Hepatocyte (in vitro differentiated cells): ENCODE measurements around the gene SKAP1. TPM values are rescaled to one million over a fixed set of nuclear protein-coding genes. Genes with fewer than 3 reads are reported as not detected.
A peak's percentile ranks its signal among the peaks of the same experiment; 100 is the strongest.

Source experiments
- DNase-seq: peaks from one replicate; pipeline ENCODE4 v3.0.0-alpha.2; 2016; ENCODE audit warnings: low spot score
- H2AFZ ChIP-seq: fragments of 200-600 bp; sonication (generic); 2 replicates; pipeline ENCODE4 v1.6.0; 2016; ENCODE audit warnings: antibody characterized with exemption, mild to moderate bottlenecking
- H3K27ac ChIP-seq: fragments of 200-600 bp; sonication (generic); 2 replicates; pipeline ENCODE4 v1.5.1; 2016; ENCODE audit warnings: mild to moderate bottlenecking
- H3K27me3 ChIP-seq: fragments of 200-600 bp; sonication (generic); 2 replicates; pipeline ENCODE4 v1.6.1; 2016
- H3K36me3 ChIP-seq: fragments of 200-600 bp; sonication (generic); replicated peaks from 2 replicates; pipeline ENCODE4 v1.5.1; 2016; ENCODE audit warnings: low read depth; ENCODE audit not compliant: insufficient read depth
- H3K4me1 ChIP-seq: fragments of 200-600 bp; sonication (generic); 2 replicates; pipeline ENCODE4 v1.5.1; 2016; ENCODE audit warnings: mild to moderate bottlenecking, moderate library complexity; ENCODE audit not compliant: insufficient read depth
- H3K4me2 ChIP-seq: fragments of 200-600 bp; sonication (generic); 2 replicates; pipeline ENCODE4 v1.6.0; 2016
- H3K4me3 ChIP-seq: fragments of 200-600 bp; sonication (generic); 2 replicates; pipeline ENCODE4 v1.5.1; 2016; ENCODE audit warnings: mild to moderate bottlenecking
- H3K79me2 ChIP-seq: fragments of 200-600 bp; sonication (generic); 2 replicates; pipeline ENCODE4 v1.6.0; 2017; ENCODE audit warnings: mild to moderate bottlenecking
- H3K9me2 ChIP-seq: fragments of 200-600 bp; sonication (generic); replicated peaks from 2 replicates; pipeline ENCODE4 v1.6.0; 2017; ENCODE audit warnings: mild to moderate bottlenecking; ENCODE audit not compliant: insufficient read depth
- H3K9me3 ChIP-seq: fragments of 200-600 bp; sonication (generic); 2 replicates; pipeline ENCODE4 v1.5.1; 2016; ENCODE audit warnings: low read depth, mild to moderate bottlenecking
- H4K20me1 ChIP-seq: fragments of 200-600 bp; sonication (generic); 2 replicates; pipeline ENCODE4 v1.6.0; 2016; ENCODE audit warnings: mild to moderate bottlenecking; ENCODE audit not compliant: insufficient read depth, poor library complexity, severe bottlenecking
- EZH2 ChIP-seq: fragments of 200-600 bp; sonication (generic); IDR thresholded peaks from 2 replicates; pipeline ENCODE4 v1.6.1; 2016; ENCODE audit warnings: antibody characterized with exemption, mild to moderate bottlenecking, borderline replicate concordance
- EZH2phosphoT487 ChIP-seq: fragments of 200-600 bp; sonication (generic); IDR thresholded peaks from one replicate; pipeline ENCODE4 v1.6.1; 2018; ENCODE audit warnings: antibody characterized with exemption, mild to moderate bottlenecking, low read depth, moderate library complexity; ENCODE audit not compliant: unreplicated experiment, severe bottlenecking
- WGBS: methylation state at CpG from one replicate; pipeline ENCODE4 v1.1.6; 2016; ENCODE audit warnings: low lambda C conversion rate; ENCODE audit errors: missing lambda C conversion rate; 5-methylcytosine and 5-hydroxymethylcytosine counted together
- polyA plus RNA-seq: library from polyadenylated mRNA; unstranded; fragments of >200 nt; fragmentation: Nextera tagmentation; extraction: Ambion mirVana; gene quantifications from 2 replicates; pipeline ENCODE4 v1.2.1, GENCODE V29; 2016
- total RNA-seq: library from RNA; depleted of rRNA; stranded (reverse); fragments of >200 nt; gene quantifications from 2 replicates; pipeline ENCODE4 v1.2.3, GENCODE V29; 2014
- TF ChIP-seq, protein P1 (sequence below): fragments of 200-600 bp; sonication (generic); IDR thresholded peaks from 2 replicates; pipeline ENCODE4 v1.5.1; 2016; ENCODE audit warnings: antibody characterized with exemption, mild to moderate bottlenecking; ENCODE audit not compliant: poor library complexity

Gene SKAP1
- total and polyA plus RNA-seq, 2 experiments from 2014 or later, result 1.4 to 3.0 TPM

DNA sequence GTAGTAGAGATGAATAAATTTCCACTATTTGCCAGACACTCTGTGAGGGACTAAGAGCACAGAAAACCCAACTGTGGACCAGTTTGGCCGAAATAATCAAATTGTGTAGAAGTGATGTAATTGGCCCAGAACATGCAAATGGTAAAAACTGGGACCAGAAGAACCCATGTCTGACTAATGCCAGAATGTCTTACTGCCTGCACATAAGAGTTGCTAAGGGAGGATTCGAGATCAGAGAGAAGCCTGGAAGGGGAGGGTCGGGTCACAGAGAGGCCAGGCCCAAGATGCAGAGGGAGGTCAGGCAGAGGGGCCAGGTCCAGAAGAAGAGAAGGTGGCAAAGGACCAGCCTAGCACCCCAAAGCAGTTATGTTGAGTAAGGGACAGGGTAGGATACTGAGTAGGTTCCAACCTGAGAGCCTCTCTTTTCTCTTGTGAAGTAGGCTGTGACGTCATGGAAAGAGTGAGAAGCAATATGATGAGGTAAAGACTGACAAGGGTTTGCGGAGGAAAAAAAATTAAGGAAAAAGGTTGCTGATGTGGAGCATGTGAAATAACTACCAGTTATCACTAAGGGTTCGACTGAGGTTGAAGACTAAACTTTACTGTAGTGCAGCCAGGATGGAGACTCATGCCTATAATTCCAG is 53.2 kb downstream of the SKAP1 start:
- H3K27me3 ChIP-seq, result peaks cover 23% of the 10 kb centered on the region
- TF ChIP-seq, protein P1, sequence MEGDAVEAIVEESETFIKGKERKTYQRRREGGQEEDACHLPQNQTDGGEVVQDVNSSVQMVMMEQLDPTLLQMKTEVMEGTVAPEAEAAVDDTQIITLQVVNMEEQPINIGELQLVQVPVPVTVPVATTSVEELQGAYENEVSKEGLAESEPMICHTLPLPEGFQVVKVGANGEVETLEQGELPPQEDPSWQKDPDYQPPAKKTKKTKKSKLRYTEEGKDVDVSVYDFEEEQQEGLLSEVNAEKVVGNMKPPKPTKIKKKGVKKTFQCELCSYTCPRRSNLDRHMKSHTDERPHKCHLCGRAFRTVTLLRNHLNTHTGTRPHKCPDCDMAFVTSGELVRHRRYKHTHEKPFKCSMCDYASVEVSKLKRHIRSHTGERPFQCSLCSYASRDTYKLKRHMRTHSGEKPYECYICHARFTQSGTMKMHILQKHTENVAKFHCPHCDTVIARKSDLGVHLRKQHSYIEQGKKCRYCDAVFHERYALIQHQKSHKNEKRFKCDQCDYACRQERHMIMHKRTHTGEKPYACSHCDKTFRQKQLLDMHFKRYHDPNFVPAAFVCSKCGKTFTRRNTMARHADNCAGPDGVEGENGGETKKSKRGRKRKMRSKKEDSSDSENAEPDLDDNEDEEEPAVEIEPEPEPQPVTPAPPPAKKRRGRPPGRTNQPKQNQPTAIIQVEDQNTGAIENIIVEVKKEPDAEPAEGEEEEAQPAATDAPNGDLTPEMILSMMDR, result no peak
- no peak for TF ChIP-seq EZH2
- TF ChIP-seq EZH2phosphoT487, result no peak
- no peaks in the 10 kb centered on the region for H3K4me1 ChIP-seq
- H3K9me3 ChIP-seq, result no peaks in the 10 kb centered on the region
- no peak overlapping the region for H2AFZ ChIP-seq
- H3K4me2 ChIP-seq, result no peak overlapping the region
- no peaks in the 10 kb centered on the region for H4K20me1 ChIP-seq
- no peaks in the 10 kb centered on the region for H3K36me3 ChIP-seq
- no peak overlapping the region for H3K27ac ChIP-seq
- no peak overlapping the region for H3K4me3 ChIP-seq
- WGBS, result 74% methylated on average over 6 of the region's 6 CpGs
- DNase-seq, result no peak
- no peaks in the 10 kb centered on the region for H3K9me2 ChIP-seq
- no peaks in the 10 kb centered on the region for H3K79me2 ChIP-seq

DNA sequence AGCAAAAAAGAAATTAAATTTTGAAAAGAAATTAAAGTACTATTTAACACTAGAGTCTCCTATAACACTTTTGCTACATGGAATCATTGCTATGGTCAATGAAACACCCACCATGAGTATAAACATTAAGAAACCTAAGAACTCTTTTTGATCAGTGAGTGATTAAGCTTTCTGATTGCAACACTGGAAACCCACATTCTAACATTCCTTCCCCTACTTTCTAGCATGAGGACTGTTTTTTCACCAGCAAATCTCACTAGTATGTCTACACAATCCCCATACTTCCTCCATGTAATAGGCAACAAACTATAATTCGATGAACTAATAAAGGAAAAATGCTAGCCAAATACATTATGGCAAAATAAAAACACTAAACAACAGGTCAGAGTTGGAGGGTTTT is 54.7 kb downstream of the SKAP1 start:
- WGBS, result 75% methylated on average over 1 of the region's 1 CpG
- H3K4me3 ChIP-seq, result no peak overlapping the region
- H3K4me1 ChIP-seq, result no peaks in the 10 kb centered on the region
- H4K20me1 ChIP-seq, result no peaks in the 10 kb centered on the region
- H3K79me2 ChIP-seq, result no peaks in the 10 kb centered on the region
- H3K9me2 ChIP-seq, result no peaks in the 10 kb centered on the region
- no peaks in the 10 kb centered on the region for H3K36me3 ChIP-seq
- H3K27me3 ChIP-seq, result peaks cover 18% of the 10 kb centered on the region
- DNase-seq, result no peak
- TF ChIP-seq, protein P1, result no peak
- no peak for TF ChIP-seq EZH2
- no peak for TF ChIP-seq EZH2phosphoT487
- no peak overlapping the region for H3K27ac ChIP-seq
- no peak overlapping the region for H3K4me2 ChIP-seq
- no peak overlapping the region for H2AFZ ChIP-seq
- H3K9me3 ChIP-seq, result no peaks in the 10 kb centered on the region

DNA sequence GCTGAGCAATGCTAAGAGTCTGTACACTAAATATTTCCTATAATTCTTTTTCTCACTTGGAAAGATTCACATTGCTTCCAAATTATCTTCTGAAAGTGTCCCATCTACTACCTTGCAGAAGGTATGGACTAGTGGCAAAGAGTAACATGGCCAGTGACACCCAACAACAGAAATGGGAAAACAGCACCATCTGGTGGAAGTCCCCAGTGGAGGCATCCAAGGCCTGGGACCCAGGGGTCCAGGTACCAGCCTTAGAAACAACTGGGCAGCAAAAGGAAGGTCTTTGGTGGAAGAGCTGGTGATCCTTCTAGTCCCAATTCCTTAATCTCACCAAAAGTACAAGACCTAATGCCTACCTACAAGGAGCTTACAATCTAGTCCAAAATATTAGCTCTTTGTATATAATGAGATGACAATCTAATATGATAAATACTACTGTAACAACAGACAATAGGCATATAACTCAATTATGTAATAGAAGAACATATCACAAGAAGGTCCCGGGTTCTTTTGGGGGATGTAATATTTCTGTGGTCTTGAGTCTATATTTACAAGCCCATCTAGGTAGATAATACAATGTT is 55.3 kb downstream of the SKAP1 start:
- WGBS, result 65% methylated on average over 1 of the region's 1 CpG
- Histone ChIP-seq H3K9me3 (no peaks in the 10 kb centered on the region), H2AFZ (no peak overlapping the region), H3K27me3 (peaks cover 24% of the 10 kb centered on the region), H3K4me3 (no peak overlapping the region), H3K27ac (no peak overlapping the region), H3K9me2 (no peaks in the 10 kb centered on the region), H3K36me3 (no peaks in the 10 kb centered on the region), H3K79me2 (no peaks in the 10 kb centered on the region), H4K20me1 (no peaks in the 10 kb centered on the region), H3K4me2 (no peak overlapping the region), H3K4me1 (no peaks in the 10 kb centered on the region)
- TF ChIP-seq, protein P1, result peak; percentile 29
- TF ChIP-seq EZH2phosphoT487 (no peak), EZH2 (no peak)
- DNase-seq, result peak; percentile 26
